ENCODE results near the gene OST4.
"Not testable (repeated sequence)": the region's sequence is repeated elsewhere in the genome, so short reads cannot be mapped to it uniquely, and the experiment has no call there.

OST4 gene

GRCh38 chr2:27071277-27071989, at the start of gene OST4:
Gene OST4 (minus strand): TSS chr2:27071654.
- peak; percentile 78 to 85 (median 82) for DNase-seq (ENCODE audit: low read depth in 2 of 3, low spot score in 1 of 3)

- not testable (repeated sequence) for DNase-seq (ENCODE audit: low read depth in 2 of 3, low spot score in 1 of 3)
These were observed 47.8 kb upstream of the OST4 start for GRCh38 chr2:27119330-27119670.

GRCh38 chr2:27118525-27119329, 47.3 kb upstream of the OST4 start, which contains the start of gene CGREF1:
Gene CGREF1 (minus strand): TSS chr2:27119128. CDS start chr2:27104366, 14,762 bp downstream.
- DNase-seq (ENCODE audit: low read depth in 2 of 3, low spot score in 1 of 3), result no peak

GRCh38 chr2:27117995-27118524, 46.6 kb upstream of the OST4 start:
- DNase-seq (ENCODE audit: low read depth in 2 of 3, low spot score in 1 of 3), result no peak

- DNase-seq (ENCODE audit: low read depth in 2 of 3, low spot score in 1 of 3), result no peak
These were observed 44.1 kb upstream of the OST4 start for GRCh38 chr2:27115519-27115918.

GRCh38 chr2:27111392-27112078, 40.1 kb upstream of the OST4 start:
- not testable (repeated sequence) for DNase-seq (ENCODE audit: low read depth in 2 of 3, low spot score in 1 of 3)

- DNase-seq (ENCODE audit: low read depth in 2 of 3, low spot score in 1 of 3), result not testable (repeated sequence)
These were observed 39.3 kb upstream of the OST4 start for GRCh38 chr2:27110603-27111352.

GRCh38 chr2:27109083-27109482, 37.6 kb upstream of the OST4 start:
- no peak for DNase-seq (ENCODE audit: low read depth in 2 of 3, low spot score in 1 of 3)

- no peak for DNase-seq (ENCODE audit: low read depth in 2 of 3, low spot score in 1 of 3)
These were observed 36.8 kb upstream of the OST4 start for GRCh38 chr2:27108221-27108620.

GRCh38 chr2:27105981-27106380, 34.5 kb upstream of the OST4 start:
- no peak for DNase-seq (ENCODE audit: low read depth in 2 of 3, low spot score in 1 of 3)

- no peak for DNase-seq (ENCODE audit: low read depth in 2 of 3, low spot score in 1 of 3)
These were observed 30.9 kb upstream of the OST4 start for GRCh38 chr2:27102329-27102728.

- no peak for DNase-seq (ENCODE audit: low read depth in 2 of 3, low spot score in 1 of 3)
These were observed 28.6 kb upstream of the OST4 start for GRCh38 chr2:27100036-27100435.

GRCh38 chr2:27099334-27099955, 28.0 kb upstream of the OST4 start:
- DNase-seq (ENCODE audit: low read depth in 2 of 3, low spot score in 1 of 3), result no peak

- no peak for DNase-seq (ENCODE audit: low read depth in 2 of 3, low spot score in 1 of 3)
These were observed 25.9 kb upstream of the OST4 start for GRCh38 chr2:27097341-27097740.

GRCh38 chr2:27096748-27097297, 25.4 kb upstream of the OST4 start:
- DNase-seq (ENCODE audit: low read depth in 2 of 3, low spot score in 1 of 3), result no peak

- DNase-seq (ENCODE audit: low read depth in 2 of 3, low spot score in 1 of 3), result peak in 1 of 3 donors; percentile 23
These were observed 24.5 kb upstream of the OST4 start for GRCh38 chr2:27095745-27096651.

- no peak for DNase-seq (ENCODE audit: low read depth in 2 of 3, low spot score in 1 of 3)
These were observed 23.9 kb upstream of the OST4 start for GRCh38 chr2:27095427-27095744.

- no peak for DNase-seq (ENCODE audit: low read depth in 2 of 3, low spot score in 1 of 3)
These were observed 23.0 kb upstream of the OST4 start for GRCh38 chr2:27094353-27094984.

Measured in stimulated activated CD4-positive, alpha-beta T cell treated with anti-CD3 and anti-CD28 coated beads, Interleukin-12 subunit alpha, Interleukin-12 subunit beta, amount 100 ng/mL, for 48 hours (primary cell).